HG03280 (cell line): ENCODE measurements around the gene CCT8L2.
"Not testable (repeated sequence)": the region's sequence is repeated elsewhere in the genome, so short reads cannot be mapped to it uniquely, and the experiment has no call there.

Experiments used
- ATAC-seq: cut with Tn5 transposase; IDR thresholded peaks from one replicate; pipeline ENCODE4 v1.9.1; 2021; ENCODE audit warnings: mild to moderate bottlenecking, moderate library complexity; ENCODE audit not compliant: unreplicated experiment

CCT8L2 gene

GRCh38 chr22:16559056-16559955 lies 33.3 kb downstream of the CCT8L2 start:
- no peak for ATAC-seq

GRCh38 chr22:16558376-16558945 lies 34.1 kb downstream of the CCT8L2 start:
- ATAC-seq: not testable (repeated sequence)

GRCh38 chr22:16557511-16557910 lies 35.1 kb downstream of the CCT8L2 start:
- ATAC-seq: not testable (repeated sequence)

GRCh38 chr22:16555077-16555994 lies 37.3 kb downstream of the CCT8L2 start:
- not testable (repeated sequence) for ATAC-seq

GRCh38 chr22:16543310-16543709 lies 49.3 kb downstream of the CCT8L2 start:
- not testable (repeated sequence) for ATAC-seq
